Activated naive CD8-positive, alpha-beta T cell treated with anti-CD3 and anti-CD28 coated beads, Interleukin-2, amount 10 ng/mL, durations not matched to agents 7 days and 5 days (primary cell): ENCODE measurements around the gene NUP93. TPM values are rescaled to one million over a fixed set of nuclear protein-coding genes. Genes with fewer than 3 reads are reported as not detected.
A peak's percentile ranks its signal among the peaks of the same experiment; 100 is the strongest.
"Not testable (repeated sequence)": the region's sequence is repeated elsewhere in the genome, so short reads cannot be mapped to it uniquely, and the experiment has no call there.

Experiments used
- ATAC-seq: fragments of 150-1000 bp; cut with Tn5 transposase; one replicate; pipeline ENCODE4 v1.10.0; 2021; ENCODE audit warnings: low read depth, moderate library complexity
- POLR2A ChIA-PET: fragments of 350-600 bp; sonication (Branson Sonifier 250); formaldehyde crosslinking; loops from one replicate; lab custom pipeline; 2021; ENCODE audit warnings: antibody characterized with exemption; lab: Charles Lee
- DNase-seq: peaks from one replicate; pipeline ENCODE4 v3.0.0; 2021
- H3K27ac Mint-ChIP-seq: one replicate; pipeline ENCODE4 v1.8.0; 2022; ENCODE audit warnings: mild to moderate bottlenecking, mixed read lengths
- H3K27me3 Mint-ChIP-seq: one replicate; pipeline ENCODE4 v1.8.0; 2022; ENCODE audit warnings: mild to moderate bottlenecking, moderate library complexity, mixed read lengths
- H3K36me3 Mint-ChIP-seq: one replicate; pipeline ENCODE4 v1.8.0; 2021; ENCODE audit warnings: mild to moderate bottlenecking, mixed read lengths
- H3K4me1 Mint-ChIP-seq: one replicate; pipeline ENCODE4 v1.8.0; 2021; ENCODE audit warnings: mixed read lengths
- H3K4me3 Mint-ChIP-seq: one replicate; pipeline ENCODE4 v1.8.0; 2022; ENCODE audit warnings: mild to moderate bottlenecking, moderate library complexity, mixed read lengths
- H3K9me3 Mint-ChIP-seq: one replicate; pipeline ENCODE4 v1.8.0; 2021; ENCODE audit warnings: mixed read lengths
- total RNA-seq, 2 experiments: library from RNA; stranded (reverse); gene quantifications; one replicate each; pipeline ENCODE4 v1.2.3, GENCODE V29; 2021

The NUP93 gene
- total RNA-seq, 2 experiments from 2014 or later, result 89.5 to 92.5 TPM

DNA sequence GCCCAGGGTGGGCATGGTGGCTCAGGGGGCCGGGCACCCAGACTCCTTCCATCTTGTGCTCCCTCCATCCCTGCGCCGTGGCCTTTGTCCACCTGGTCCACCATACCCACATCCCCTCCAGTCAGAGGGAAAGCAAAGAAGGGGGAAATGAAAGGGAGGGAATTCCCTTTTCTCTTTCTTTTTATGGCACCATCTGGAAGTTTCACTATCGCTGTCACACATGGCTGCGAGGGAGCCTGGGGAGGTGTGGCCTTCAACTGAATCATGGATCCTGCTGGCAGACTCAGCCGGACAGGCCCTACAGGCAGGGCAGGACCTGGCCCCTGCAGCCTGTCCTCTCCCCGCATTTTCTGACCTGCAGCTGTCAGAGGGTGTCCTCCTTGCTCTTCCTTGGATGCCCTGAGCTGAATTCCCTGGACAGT lies 141.3 kb downstream of the NUP93 start:
- POLR2A ChIA-PET, result no interaction called here
- ATAC-seq, result no peak
- peak overlapping the region; percentile 52 for H3K27ac Mint-ChIP-seq
- no peaks in the 10 kb centered on the region for H3K36me3 Mint-ChIP-seq
- DNase-seq, result no peak
- H3K27me3 Mint-ChIP-seq, result no peaks in the 10 kb centered on the region
- peaks cover 12% of the 10 kb centered on the region for H3K4me1 Mint-ChIP-seq
- no peaks in the 10 kb centered on the region for H3K9me3 Mint-ChIP-seq
- no peak overlapping the region for H3K4me3 Mint-ChIP-seq

DNA sequence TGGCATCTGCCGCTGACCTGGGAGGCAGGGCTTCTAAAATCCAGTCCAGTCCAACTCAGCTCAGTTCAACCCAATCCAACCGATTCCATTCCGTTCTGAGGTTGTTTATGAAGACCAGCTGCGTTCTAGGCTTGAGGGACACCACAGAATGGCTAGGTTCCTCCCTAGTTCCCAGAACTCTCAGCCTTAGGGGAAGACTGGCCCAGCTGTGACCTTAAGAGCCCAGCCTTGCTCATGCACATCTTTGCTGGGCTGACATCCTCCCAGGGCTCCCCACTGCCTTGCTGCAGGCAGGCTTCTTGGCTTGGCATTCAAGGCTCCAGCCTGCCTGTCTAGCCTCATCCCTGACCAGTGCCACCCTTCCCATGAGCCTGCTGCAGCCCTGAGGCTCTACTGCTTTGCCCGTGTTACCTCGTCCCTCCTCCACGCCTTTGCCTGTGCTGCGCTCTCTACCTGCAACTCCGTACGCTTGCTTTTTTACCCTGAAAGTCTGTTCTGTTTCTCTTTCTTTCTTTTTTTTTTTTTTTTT lies 143.0 kb downstream of the NUP93 start:
- POLR2A ChIA-PET, result interaction anchor here (1.1 kb wide), 1 partner anchor 9 kb away, joined by 3 read pairs; no protein-coding TSS in a partner anchor
- no peak overlapping the region for H3K27ac Mint-ChIP-seq
- H3K4me1 Mint-ChIP-seq, result peaks cover 9% of the 10 kb centered on the region
- no peak overlapping the region for H3K4me3 Mint-ChIP-seq
- no peaks in the 10 kb centered on the region for H3K9me3 Mint-ChIP-seq
- H3K36me3 Mint-ChIP-seq, result no peaks in the 10 kb centered on the region
- H3K27me3 Mint-ChIP-seq, result no peaks in the 10 kb centered on the region
- ATAC-seq (peak; percentile 27), DNase-seq (no peak)

- H3K27ac Mint-ChIP-seq, result no peak overlapping the region
- H3K36me3 Mint-ChIP-seq, result no peaks in the 10 kb centered on the region
- DNase-seq, result no peak
- POLR2A ChIA-PET, result interaction anchor here (1.2 kb wide), 1 partner anchor 57 kb away, joined by 3 read pairs; the partner anchor contains the start of gene HERPUD1
- no peaks in the 10 kb centered on the region for H3K27me3 Mint-ChIP-seq
- no peak overlapping the region for H3K4me3 Mint-ChIP-seq
- peaks cover 9% of the 10 kb centered on the region for H3K4me1 Mint-ChIP-seq
- H3K9me3 Mint-ChIP-seq, result no peaks in the 10 kb centered on the region
- no peak for ATAC-seq
Measured at GRCh38 chr16:56874800-56875199, 144.9 kb downstream of the NUP93 start.

DNA sequence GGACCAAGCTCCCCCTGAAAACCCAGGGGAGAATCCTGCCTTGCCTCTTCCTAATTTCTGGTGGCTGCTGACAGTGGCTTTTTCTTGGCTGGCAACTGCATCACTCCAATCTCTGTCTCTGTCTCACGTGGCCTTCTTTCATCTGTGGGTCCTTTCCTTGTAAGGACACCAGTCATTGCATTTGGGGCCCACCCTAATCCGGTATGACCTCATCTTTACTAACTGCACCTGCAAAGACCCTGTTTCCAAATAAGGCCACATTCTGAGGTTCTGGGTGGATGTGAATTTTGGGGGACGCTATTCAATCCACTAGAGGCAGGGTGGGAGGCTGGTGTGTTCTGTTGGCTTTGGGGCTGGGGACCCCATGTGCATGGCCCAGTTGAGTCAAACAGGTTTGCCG lies 146.1 kb downstream of the NUP93 start:
- no peak for DNase-seq
- ATAC-seq, result no peak
- Mint-ChIP-seq H3K4me3 (no peak overlapping the region), H3K9me3 (no peaks in the 10 kb centered on the region), H3K36me3 (no peaks in the 10 kb centered on the region), H3K27ac (no peak overlapping the region), H3K4me1 (peaks cover 8% of the 10 kb centered on the region), H3K27me3 (no peaks in the 10 kb centered on the region)
- POLR2A ChIA-PET, result no interaction called here

GRCh38 chr16:56877486-56878182 lies 147.7 kb downstream of the NUP93 start:
- POLR2A ChIA-PET, result no interaction called here
- H3K4me1 Mint-ChIP-seq, result peaks cover 7% of the 10 kb centered on the region
- no peaks in the 10 kb centered on the region for H3K27me3 Mint-ChIP-seq
- H3K27ac Mint-ChIP-seq, result no peak overlapping the region
- no peaks in the 10 kb centered on the region for H3K9me3 Mint-ChIP-seq
- H3K36me3 Mint-ChIP-seq, result no peaks in the 10 kb centered on the region
- H3K4me3 Mint-ChIP-seq, result no peak overlapping the region
- ATAC-seq (no peak), DNase-seq (no peak)

DNA sequence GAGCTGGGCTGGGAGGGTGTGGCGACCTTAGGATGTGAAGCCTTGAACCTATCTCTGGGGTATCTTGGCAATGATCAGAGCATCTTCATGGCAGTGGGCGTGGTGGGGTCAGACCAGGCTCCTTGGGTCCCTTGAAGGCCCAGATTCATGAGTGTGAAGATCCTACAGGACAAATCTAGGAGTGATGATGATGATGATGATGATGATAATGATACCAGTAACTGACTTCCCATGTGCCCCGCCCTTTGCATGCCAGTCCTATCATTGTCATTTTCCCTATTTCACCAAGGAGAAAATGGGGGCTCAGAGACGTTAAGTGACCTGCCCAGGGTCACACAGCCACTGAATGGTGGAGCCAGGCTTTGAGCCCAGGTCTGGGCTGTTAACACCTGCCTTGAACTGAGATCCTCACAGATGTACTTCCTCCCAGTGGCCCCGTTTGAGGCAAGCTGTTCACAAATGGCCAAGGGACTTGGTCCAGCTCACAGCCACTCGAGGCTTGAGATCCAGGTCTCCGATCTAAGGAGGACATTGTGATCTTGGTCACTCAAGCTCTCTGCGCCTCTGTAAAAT lies 148.4 kb downstream of the NUP93 start:
- H3K4me3 Mint-ChIP-seq, result no peak overlapping the region
- no peaks in the 10 kb centered on the region for H3K9me3 Mint-ChIP-seq
- H3K4me1 Mint-ChIP-seq, result peaks cover 2% of the 10 kb centered on the region
- ATAC-seq (no peak), DNase-seq (no peak)
- H3K27ac Mint-ChIP-seq, result no peak overlapping the region
- H3K27me3 Mint-ChIP-seq, result no peaks in the 10 kb centered on the region
- POLR2A ChIA-PET, result no interaction called here
- no peaks in the 10 kb centered on the region for H3K36me3 Mint-ChIP-seq

DNA sequence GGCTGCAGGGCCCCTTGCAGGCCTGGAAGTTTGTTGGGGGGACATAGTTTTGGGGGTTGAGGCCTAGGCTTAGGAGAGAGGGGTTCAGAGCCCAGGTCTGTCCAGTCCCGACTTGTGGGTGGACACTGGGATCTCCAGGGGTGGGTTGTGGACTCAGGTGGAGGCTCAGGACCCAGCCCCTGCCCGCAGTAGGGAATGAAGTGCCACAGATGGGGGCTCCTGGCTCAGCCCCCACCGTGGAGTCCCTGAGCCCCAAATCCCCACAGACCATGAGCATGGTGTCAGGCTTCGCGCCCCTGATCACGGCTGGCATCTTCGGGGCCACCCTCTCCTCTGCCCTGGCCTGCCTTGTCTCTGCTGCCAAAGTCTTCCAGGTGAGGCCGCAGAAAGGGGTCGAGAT lies 149.3 kb downstream of the NUP93 start:
- peaks cover 2% of the 10 kb centered on the region for H3K4me1 Mint-ChIP-seq
- no peaks in the 10 kb centered on the region for H3K36me3 Mint-ChIP-seq
- H3K9me3 Mint-ChIP-seq, result no peaks in the 10 kb centered on the region
- no peak for ATAC-seq
- H3K4me3 Mint-ChIP-seq, result no peak overlapping the region
- no peak overlapping the region for H3K27ac Mint-ChIP-seq
- DNase-seq, result no peak
- H3K27me3 Mint-ChIP-seq, result no peaks in the 10 kb centered on the region
- POLR2A ChIA-PET, result interaction anchor here (1.3 kb wide), 1 partner anchor 52 kb away, joined by 3 read pairs; no protein-coding TSS in a partner anchor

GRCh38 chr16:56880176-56880575 lies 150.2 kb downstream of the NUP93 start:
- H3K4me1 Mint-ChIP-seq, result peaks cover 2% of the 10 kb centered on the region
- no peaks in the 10 kb centered on the region for H3K36me3 Mint-ChIP-seq
- no peak for DNase-seq
- POLR2A ChIA-PET, result interaction anchor here (1.3 kb wide), 1 partner anchor 51 kb away, joined by 3 read pairs; no protein-coding TSS in a partner anchor
- no peak overlapping the region for H3K4me3 Mint-ChIP-seq
- no peaks in the 10 kb centered on the region for H3K9me3 Mint-ChIP-seq
- H3K27me3 Mint-ChIP-seq, result peaks cover 2% of the 10 kb centered on the region
- H3K27ac Mint-ChIP-seq, result no peak overlapping the region
- ATAC-seq, result no peak

DNA sequence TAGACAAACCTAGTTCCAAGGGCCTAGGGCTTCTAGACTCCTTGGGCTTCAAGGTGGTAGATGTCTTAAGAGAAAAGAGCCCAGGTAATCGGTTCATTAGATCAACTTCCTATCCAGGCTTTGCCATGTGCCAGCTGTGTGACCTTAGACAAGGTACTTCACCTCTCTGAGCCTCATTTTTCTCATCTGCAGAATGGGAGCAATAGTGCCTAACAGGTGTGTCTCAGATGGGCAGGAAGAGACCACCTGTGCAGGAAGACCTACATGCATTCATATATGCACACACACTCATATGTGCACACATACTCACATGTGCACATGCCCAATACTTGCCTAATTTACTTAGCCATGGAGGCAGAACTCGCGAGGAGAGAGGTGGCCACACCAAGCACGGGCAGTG lies 150.8 kb downstream of the NUP93 start:
- DNase-seq, result no peak
- H3K4me1 Mint-ChIP-seq, result peaks cover 2% of the 10 kb centered on the region
- H3K27ac Mint-ChIP-seq, result no peak overlapping the region
- no peaks in the 10 kb centered on the region for H3K36me3 Mint-ChIP-seq
- peaks cover 2% of the 10 kb centered on the region for H3K27me3 Mint-ChIP-seq
- no peak overlapping the region for H3K4me3 Mint-ChIP-seq
- no peak for ATAC-seq
- H3K9me3 Mint-ChIP-seq, result no peaks in the 10 kb centered on the region
- POLR2A ChIA-PET, result no interaction called here

DNA sequence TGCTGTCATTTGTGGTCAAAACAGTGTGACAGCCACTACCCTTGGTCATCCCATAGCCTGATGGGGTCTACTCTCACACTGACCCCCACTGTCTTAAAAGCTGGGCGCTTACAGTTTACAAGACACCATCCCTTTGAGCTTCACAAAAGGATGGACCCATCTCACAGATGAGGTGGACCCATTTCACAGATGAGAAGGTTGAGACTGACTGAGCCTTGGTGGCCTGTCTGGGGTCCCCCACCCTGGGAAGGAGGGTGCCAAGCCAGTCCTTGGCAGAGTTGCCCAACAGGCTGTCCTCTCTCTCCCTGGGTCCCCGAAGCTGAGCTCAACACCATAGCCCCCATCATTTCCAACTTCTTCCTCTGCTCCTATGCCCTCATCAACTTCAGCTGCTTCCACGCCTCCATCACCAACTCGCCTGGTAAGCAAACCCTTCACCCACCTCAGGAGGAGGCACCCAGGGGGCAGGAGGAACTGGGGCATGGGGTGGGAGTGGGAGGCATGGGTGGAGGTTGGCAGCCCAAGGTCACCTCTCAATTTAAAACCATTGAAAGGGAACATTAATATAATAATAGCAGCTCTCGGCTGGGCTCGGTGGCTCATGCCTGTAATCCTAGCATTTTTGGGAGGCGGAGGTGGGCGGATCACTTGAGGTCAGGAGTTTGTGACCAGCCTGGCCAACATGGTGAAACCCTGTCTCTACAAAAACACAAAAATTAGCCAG lies 152.3 kb downstream of the NUP93 start:
- no peaks in the 10 kb centered on the region for H3K36me3 Mint-ChIP-seq
- H3K4me3 Mint-ChIP-seq, result no peak overlapping the region
- DNase-seq, result no peak
- no peak overlapping the region for H3K27ac Mint-ChIP-seq
- peaks cover 2% of the 10 kb centered on the region for H3K27me3 Mint-ChIP-seq
- POLR2A ChIA-PET, result interaction anchor here (0.6 to 1.3 kb wide), 3 partner anchors 9 to 43 kb away, joined by 3 to 6 read pairs (median 3); no protein-coding TSS in a partner anchor
- H3K4me1 Mint-ChIP-seq, result no peaks in the 10 kb centered on the region
- no peak for ATAC-seq
- H3K9me3 Mint-ChIP-seq, result no peaks in the 10 kb centered on the region

DNA sequence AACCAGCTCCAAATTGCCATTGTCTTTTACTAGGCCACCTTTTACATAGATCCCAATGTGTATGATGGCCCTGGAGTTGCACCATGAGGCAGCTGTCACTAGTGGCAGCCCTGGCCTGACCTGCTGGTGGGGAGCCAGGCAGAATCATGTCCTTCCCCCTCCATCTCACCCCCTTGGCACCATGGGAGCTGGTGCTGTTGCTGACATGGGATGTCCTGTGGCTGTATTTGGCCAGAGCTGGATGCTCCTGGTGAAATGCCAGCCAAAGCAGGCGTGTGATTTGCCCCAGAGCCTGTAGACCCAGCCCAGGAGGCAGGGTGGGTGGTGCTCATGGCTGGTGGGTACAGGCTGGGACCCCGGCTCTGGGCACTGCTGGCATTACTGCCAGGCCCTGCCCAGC lies 153.7 kb downstream of the NUP93 start:
- H3K27ac Mint-ChIP-seq, result no peak overlapping the region
- peaks cover 2% of the 10 kb centered on the region for H3K27me3 Mint-ChIP-seq
- ATAC-seq (no peak), DNase-seq (no peak)
- POLR2A ChIA-PET, result interaction anchor here (0.7 kb wide), 1 partner anchor 46 kb away, joined by 3 read pairs; no protein-coding TSS in a partner anchor
- no peaks in the 10 kb centered on the region for H3K9me3 Mint-ChIP-seq
- no peaks in the 10 kb centered on the region for H3K36me3 Mint-ChIP-seq
- no peaks in the 10 kb centered on the region for H3K4me1 Mint-ChIP-seq
- H3K4me3 Mint-ChIP-seq, result no peak overlapping the region

DNA sequence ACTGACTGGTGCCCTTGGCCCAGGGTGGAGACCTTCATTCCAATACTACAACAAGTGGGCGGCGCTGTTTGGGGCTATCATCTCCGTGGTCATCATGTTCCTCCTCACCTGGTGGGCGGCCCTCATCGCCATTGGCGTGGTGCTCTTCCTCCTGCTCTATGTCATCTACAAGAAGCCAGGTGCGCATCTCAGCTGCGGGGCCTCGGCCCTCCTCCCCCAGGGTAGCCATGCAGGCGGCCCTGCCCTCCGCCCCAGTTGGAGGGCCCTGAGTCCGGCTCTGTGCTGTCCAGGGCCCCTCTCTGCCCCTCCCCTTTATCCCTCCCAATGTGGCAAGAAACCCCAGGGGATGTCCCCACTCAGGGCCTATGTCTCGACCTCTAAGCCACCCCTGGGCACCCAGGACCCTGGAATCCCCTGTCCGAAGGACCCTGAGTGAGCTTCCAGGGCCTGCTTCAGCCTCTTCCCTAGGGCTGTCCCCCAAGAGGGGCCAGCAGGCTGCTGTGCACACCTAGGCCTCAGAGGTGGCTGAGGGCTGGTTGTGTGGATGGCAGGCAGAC lies 154.2 kb downstream of the NUP93 start:
- H3K4me1 Mint-ChIP-seq, result no peaks in the 10 kb centered on the region
- no peaks in the 10 kb centered on the region for H3K9me3 Mint-ChIP-seq
- DNase-seq, result no peak
- ATAC-seq, result no peak
- no peak overlapping the region for H3K4me3 Mint-ChIP-seq
- POLR2A ChIA-PET, result no interaction called here
- no peaks in the 10 kb centered on the region for H3K36me3 Mint-ChIP-seq
- peaks cover 2% of the 10 kb centered on the region for H3K27me3 Mint-ChIP-seq
- no peak overlapping the region for H3K27ac Mint-ChIP-seq

DNA sequence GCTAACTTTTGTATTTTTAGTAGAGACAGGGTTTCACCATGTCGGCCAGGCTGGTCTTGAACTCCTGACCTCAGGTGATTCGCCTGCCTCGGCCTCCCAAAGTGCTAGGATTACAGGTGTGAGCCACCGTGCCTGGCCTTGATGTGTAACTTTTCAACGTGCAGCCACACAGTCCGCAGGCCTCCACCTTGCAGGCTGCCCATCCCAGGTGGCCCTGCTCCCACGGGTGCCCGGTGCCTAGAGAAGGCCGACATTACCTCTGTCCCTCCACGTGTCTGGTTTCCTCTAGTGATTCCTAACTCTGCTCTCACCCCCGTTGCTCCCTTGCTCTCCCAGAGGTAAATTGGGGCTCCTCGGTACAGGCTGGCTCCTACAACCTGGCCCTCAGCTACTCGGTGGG lies 155.0 kb downstream of the NUP93 start:
- not testable (repeated sequence) for H3K4me3 Mint-ChIP-seq, ATAC-seq, H3K4me1 Mint-ChIP-seq, H3K27ac Mint-ChIP-seq, H3K9me3 Mint-ChIP-seq, H3K27me3 Mint-ChIP-seq, DNase-seq, H3K36me3 Mint-ChIP-seq
- POLR2A ChIA-PET, result interaction anchor here (0.6 kb wide), 1 partner anchor 19 kb away, joined by 3 read pairs; no protein-coding TSS in a partner anchor
